GM12878 (cell line): ENCODE data around the gene TANK. TPM values are rescaled to one million over a fixed set of nuclear protein-coding genes. Genes with fewer than 3 reads are reported as not detected.

ENCODE experiments used
- CREM ChIP-seq: IDR thresholded peaks from 2 replicates; pipeline ENCODE4 v1.6.1; 2014; ENCODE audit warnings: antibody characterized with exemption, low read depth
- EED ChIP-seq: sonication (generic); IDR thresholded peaks from 2 replicates; pipeline ENCODE4 v1.6.1; 2016; ENCODE audit warnings: antibody characterized with exemption, low read depth
- ETV6 ChIP-seq, 2 experiments: fragments of 450-650 bp in 1 of 2; IDR thresholded peaks in 1 of 2; conservative IDR thresholded peaks in 1 of 2; 2 replicates each; pipeline ENCODE4 v1.6.1; 2014; ENCODE audit warnings: antibody characterized with exemption in 1 of 2, borderline replicate concordance in 1 of 2, low read depth in 1 of 2, mild to moderate bottlenecking in 1 of 2, moderate library complexity in 1 of 2
- IKZF1 ChIP-seq: fragments of 450-650 bp; conservative IDR thresholded peaks from 2 replicates; pipeline ENCODE4 v1.6.1; 2017; ENCODE audit warnings: antibody characterized with exemption, mild to moderate bottlenecking
- IKZF2 ChIP-seq, 2 experiments: fragments of 450-650 bp; IDR thresholded peaks; 2 replicates each; pipeline ENCODE4 v1.6.1; 2017; ENCODE audit warnings: mild to moderate bottlenecking in 2 of 2, moderate library complexity in 2 of 2
- IRF4 ChIP-seq: IDR thresholded peaks from 2 replicates; pipeline ENCODE4 v1.6.1; 2011; ENCODE audit warnings: low read depth, low read length
- MLLT1 ChIP-seq: fragments of 450-650 bp; IDR thresholded peaks from 2 replicates; pipeline ENCODE4 v1.6.1; 2016; ENCODE audit warnings: mild to moderate bottlenecking
- NFYB ChIP-seq: IDR thresholded peaks from 2 replicates; pipeline ENCODE4 v1.6.1; 2011; ENCODE audit warnings: low read depth, mild to moderate bottlenecking, low read length, improper control_type of control experiment, moderate library complexity; ENCODE audit not compliant: insufficient read depth
- NRF1 ChIP-seq: conservative IDR thresholded peaks from 2 replicates; pipeline ENCODE4 v1.6.1; 2011; ENCODE audit warnings: mild to moderate bottlenecking, low read depth, low read length, improper control_type of control experiment
- PAX5 ChIP-seq: IDR thresholded peaks from 2 replicates; pipeline ENCODE4 v1.6.1; 2011; ENCODE audit warnings: low read depth, low read length, borderline replicate concordance
- PKNOX1 ChIP-seq: fragments of 450-650 bp; IDR thresholded peaks from 2 replicates; pipeline ENCODE4 v1.6.1; 2016; ENCODE audit warnings: mild to moderate bottlenecking
- POU2F2 ChIP-seq: IDR thresholded peaks from 3 replicates; pipeline ENCODE4 v1.6.1; 2011; ENCODE audit warnings: low read depth, mild to moderate bottlenecking, low read length, borderline replicate concordance
- PRDM15 ChIP-seq: fragments of 450-650 bp; formaldehyde crosslinking; IDR thresholded peaks from 2 replicates; pipeline ENCODE4 v1.4.0; 2020; ENCODE audit warnings: mild to moderate bottlenecking, moderate library complexity
- SIX5 ChIP-seq: IDR thresholded peaks from 2 replicates; pipeline ENCODE4 v1.6.1; 2011; ENCODE audit warnings: mild to moderate bottlenecking, low read depth, low read length, moderate library complexity; ENCODE audit not compliant: severe bottlenecking
- SRF ChIP-seq, 2 experiments: IDR thresholded peaks; 2 replicates each; pipeline ENCODE4 v1.6.1; 2011; ENCODE audit warnings: low read depth in 2 of 2, low read length in 2 of 2, mild to moderate bottlenecking in 1 of 2, moderate library complexity in 1 of 2
- TAF1 ChIP-seq: IDR thresholded peaks from 2 replicates; pipeline ENCODE4 v1.6.1; 2011; ENCODE audit warnings: mild to moderate bottlenecking, low read depth, low read length, borderline replicate concordance
- TBL1XR1 ChIP-seq: IDR thresholded peaks from 2 replicates; pipeline ENCODE4 v1.6.1; 2012; ENCODE audit warnings: low read depth, low read length, improper control_type of control experiment
- polyA plus RNA-seq, 11 experiments: library from polyadenylated mRNA; depleted of rRNA in 4 of 11; unstranded in 6 of 11; stranded (reverse) in 5 of 11; fragments of >200 nt; fragmentation: Nextera tagmentation in 4 of 11; fragmentation: Illumina TruSeq in 1 of 11; extraction: Ambion mirVana in 4 of 11; extraction: Trizol in 1 of 11; gene quantifications; 1 replicate in 1 of 11; 2 replicates in 10 of 11; pipeline versions ENCODE4 v1.2.1 to v1.2.3, GENCODE V29; 2011 to 2016; ENCODE audit warnings: inconsistent platforms in 2 of 11, missing spikeins in 2 of 11, low read depth in 1 of 11
- total RNA-seq, 4 experiments: library from RNA; depleted of rRNA in 3 of 4; stranded (reverse); fragments of >200 nt in 3 of 4; fragmentation: Illumina TruSeq in 1 of 4; extraction: Trizol in 1 of 4; gene quantifications; 2 replicates each; pipeline versions ENCODE4 v1.2.1 to v1.2.3, GENCODE V29; 2013 to 2021
- TF ChIP-seq, protein P1 (sequence below): fragments of 450-650 bp; formaldehyde crosslinking; IDR thresholded peaks from 2 replicates; pipeline ENCODE4 v1.5.0; 2022; ENCODE audit warnings: mild to moderate bottlenecking, missing genetic modification characterization

TANK gene
- total and polyA plus RNA-seq, 10 of the 15 experiments (the other 5 are each of a cell fraction or from before 2014, with no cell fraction given), result 48.6 to 127 (median 103) TPM

DNA sequence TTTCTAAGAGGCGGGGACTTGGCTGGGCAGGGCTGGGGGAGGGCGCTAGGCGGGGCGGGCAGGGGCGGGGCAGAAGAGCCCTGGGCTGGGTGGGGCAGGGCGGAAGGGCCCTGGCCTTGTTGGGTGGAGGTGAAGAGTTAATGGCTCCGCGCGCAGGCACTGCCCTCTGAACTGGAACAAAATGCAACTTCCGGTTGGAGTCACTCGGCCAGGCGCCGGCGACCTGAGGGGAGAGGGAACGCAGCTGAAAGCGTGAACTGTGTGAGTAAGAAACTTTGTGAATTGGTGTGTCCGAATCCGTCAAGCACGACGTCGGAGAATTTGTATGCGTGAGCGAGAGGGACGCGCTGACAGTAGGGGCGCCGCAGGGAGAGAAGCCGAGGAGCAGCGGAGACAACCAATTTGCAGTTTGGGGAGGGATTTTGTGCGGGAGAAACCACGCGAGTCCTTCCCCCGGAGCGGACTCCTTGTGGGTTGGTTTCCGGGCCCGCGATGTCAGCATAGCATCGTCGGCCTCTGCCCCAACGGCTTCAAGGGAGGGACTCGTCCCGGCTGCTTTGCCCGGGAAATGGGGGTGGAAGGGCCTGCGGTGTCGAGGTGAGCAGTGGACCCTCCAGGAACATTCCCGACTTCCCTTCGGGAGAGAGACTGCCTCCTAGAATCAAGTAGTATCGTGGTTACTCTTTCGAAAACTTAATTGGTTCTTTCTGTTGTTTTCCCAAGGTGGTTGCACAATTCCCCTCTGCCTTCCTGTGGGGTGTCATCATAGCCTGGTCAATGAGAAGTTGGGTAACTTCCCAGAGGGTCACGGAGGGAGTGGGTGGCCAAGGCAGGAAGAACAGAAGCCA, at the start of gene TANK (continued):
- TF ChIP-seq PRDM15 (no peak; the same call in 1 of the 2 replicates), IKZF1 (peak; percentile 68), PKNOX1 (0 out of 2 replicates have a peak, but pooled peaks have one; percentile 26), IKZF2 (IDR thresholded peaks at IDR 0.05) (peak in 1 of 2 experiments; percentile 59; a peak in 3 of 4 replicates), ETV6 (conservative IDR thresholded peaks at IDR 0.05 in 1 of 2, IDR thresholded peaks at IDR 0.05 in 1 of 2; ENCODE audit: borderline replicate concordance in 1 of 2, low read depth in 1 of 2) (peak in 1 of 2 experiments; percentile 14; a peak in 1 of 4 replicates), PAX5 (peak; percentile 58), NRF1 (0 out of 2 replicates have a peak, but pooled peaks have one; percentile 14), CREM (peak; percentile 49; the same call in 1 of the 2 replicates), SIX5 (peak; percentile 11), TBL1XR1 (0 out of 2 replicates have a peak, but pooled peaks have one; percentile 30), EED (peak; percentile 55), NFYB (no peak), MLLT1 (peak; percentile 91), IRF4 (0 out of 2 replicates have a peak, but pooled peaks have one; percentile 11), SRF (IDR thresholded peaks at IDR 0.05; ENCODE audit: low read depth in 2 of 2, low read length in 2 of 2) (peak; percentile 90 to 95), POU2F2 (peak; percentile 81; the same call in 2 of the 3 replicates), TAF1 (peak; percentile 100)
- TF ChIP-seq, protein P1, sequence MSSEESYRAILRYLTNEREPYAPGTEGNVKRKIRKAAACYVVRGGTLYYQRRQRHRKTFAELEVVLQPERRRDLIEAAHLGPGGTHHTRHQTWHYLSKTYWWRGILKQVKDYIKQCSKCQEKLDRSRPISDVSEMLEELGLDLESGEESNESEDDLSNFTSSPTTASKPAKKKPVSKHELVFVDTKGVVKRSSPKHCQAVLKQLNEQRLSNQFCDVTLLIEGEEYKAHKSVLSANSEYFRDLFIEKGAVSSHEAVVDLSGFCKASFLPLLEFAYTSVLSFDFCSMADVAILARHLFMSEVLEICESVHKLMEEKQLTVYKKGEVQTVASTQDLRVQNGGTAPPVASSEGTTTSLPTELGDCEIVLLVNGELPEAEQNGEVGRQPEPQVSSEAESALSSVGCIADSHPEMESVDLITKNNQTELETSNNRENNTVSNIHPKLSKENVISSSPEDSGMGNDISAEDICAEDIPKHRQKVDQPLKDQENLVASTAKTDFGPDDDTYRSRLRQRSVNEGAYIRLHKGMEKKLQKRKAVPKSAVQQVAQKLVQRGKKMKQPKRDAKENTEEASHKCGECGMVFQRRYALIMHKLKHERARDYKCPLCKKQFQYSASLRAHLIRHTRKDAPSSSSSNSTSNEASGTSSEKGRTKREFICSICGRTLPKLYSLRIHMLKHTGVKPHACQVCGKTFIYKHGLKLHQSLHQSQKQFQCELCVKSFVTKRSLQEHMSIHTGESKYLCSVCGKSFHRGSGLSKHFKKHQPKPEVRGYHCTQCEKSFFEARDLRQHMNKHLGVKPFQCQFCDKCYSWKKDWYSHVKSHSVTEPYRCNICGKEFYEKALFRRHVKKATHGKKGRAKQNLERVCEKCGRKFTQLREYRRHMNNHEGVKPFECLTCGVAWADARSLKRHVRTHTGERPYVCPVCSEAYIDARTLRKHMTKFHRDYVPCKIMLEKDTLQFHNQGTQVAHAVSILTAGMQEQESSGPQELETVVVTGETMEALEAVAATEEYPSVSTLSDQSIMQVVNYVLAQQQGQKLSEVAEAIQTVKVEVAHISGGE (CRISPR knock-in tag), result peak; percentile 40; the same call in 1 of the 2 replicates
